WTC11 (cell line): ENCODE data around the gene ZNF570. TPM values are rescaled to one million over a fixed set of nuclear protein-coding genes. Genes with fewer than 3 reads are reported as not detected.

ENCODE experiments used
- ATAC-seq: fragments of 200-7000 bp; cut with Tn5 transposase; 2 replicates; pipeline ENCODE4 v1.10.0; 2021; ENCODE audit warnings: mild to moderate bottlenecking, moderate library complexity
- CTCF ChIA-PET: fragments of 300-600 bp; sonication (Branson Sonifier 250); formaldehyde crosslinking; loops from one replicate; lab custom pipeline; 2021; ENCODE audit warnings: antibody characterized with exemption; lab: Charles Lee
- POLR2A ChIA-PET: fragments of 350-600 bp; sonication (Branson Sonifier 250); formaldehyde crosslinking; loops from one replicate; lab custom pipeline; 2021; ENCODE audit warnings: antibody characterized with exemption; lab: Charles Lee
- DNase-seq: peaks from one replicate; pipeline ENCODE4 v3.0.0; 2021; ENCODE audit warnings: low spot score
- H3K27ac Mint-ChIP-seq: 2 replicates; pipeline ENCODE4 v1.8.0; 2021; ENCODE audit warnings: mixed read lengths
- H3K27me3 Mint-ChIP-seq: 2 replicates; pipeline ENCODE4 v1.8.0; 2021; ENCODE audit warnings: low read depth, mild to moderate bottlenecking, moderate library complexity, mixed read lengths
- H3K36me3 Mint-ChIP-seq: 2 replicates; pipeline ENCODE4 v1.8.0; 2021; ENCODE audit warnings: mixed read lengths
- H3K4me1 Mint-ChIP-seq: 2 replicates; pipeline ENCODE4 v1.8.0; 2022; ENCODE audit warnings: mixed read lengths
- H3K4me3 Mint-ChIP-seq: 2 replicates; pipeline ENCODE4 v1.8.0; 2021; ENCODE audit warnings: mild to moderate bottlenecking, moderate library complexity, mixed read lengths
- H3K9me3 Mint-ChIP-seq: 2 replicates; pipeline ENCODE4 v1.8.0; 2021; ENCODE audit warnings: mixed read lengths
- AFF4 ChIP-seq: sonication (generic); formaldehyde crosslinking; IDR thresholded peaks from 2 replicates; pipeline ENCODE4 v1.8.1; 2023; ENCODE audit warnings: mild to moderate bottlenecking, missing genetic modification reagents, borderline replicate concordance
- CBFB ChIP-seq: sonication (generic); formaldehyde crosslinking; IDR thresholded peaks from 2 replicates; pipeline ENCODE4 v1.8.1; 2022; ENCODE audit warnings: mild to moderate bottlenecking, low read depth, missing genetic modification reagents
- CREM ChIP-seq: sonication (generic); formaldehyde crosslinking; IDR thresholded peaks from 2 replicates; pipeline ENCODE4 v1.8.1; 2022; ENCODE audit warnings: mild to moderate bottlenecking, missing genetic modification reagents, moderate library complexity
- ELF4 ChIP-seq: sonication (generic); formaldehyde crosslinking; IDR thresholded peaks from 2 replicates; pipeline ENCODE4 v1.8.1; 2022; ENCODE audit warnings: low read depth, mild to moderate bottlenecking, moderate library complexity, missing genetic modification reagents
- GABPB1 ChIP-seq: sonication (generic); formaldehyde crosslinking; IDR thresholded peaks from 2 replicates; pipeline ENCODE4 v1.8.1; 2023; ENCODE audit warnings: mild to moderate bottlenecking, missing genetic modification reagents
- GTF2I ChIP-seq: fragments of 250-450 bp; sonication (Bioruptor Pico); conservative IDR thresholded peaks from 2 replicates; pipeline ENCODE4 v1.4.0; 2021; ENCODE audit warnings: mild to moderate bottlenecking
- IRF1 ChIP-seq: sonication (generic); formaldehyde crosslinking; IDR thresholded peaks from 2 replicates; pipeline ENCODE4 v1.8.0; 2023; ENCODE audit warnings: missing genetic modification reagents
- JAZF1 ChIP-seq: fragments of 250-450 bp; sonication (Bioruptor Pico); IDR thresholded peaks from 2 replicates; pipeline ENCODE4 v1.9.0; 2021; ENCODE audit warnings: moderate library complexity, mild to moderate bottlenecking, inconsistent platforms
- MYBL2 ChIP-seq: sonication (generic); formaldehyde crosslinking; IDR thresholded peaks from 2 replicates; pipeline ENCODE4 v1.8.1; 2023; ENCODE audit warnings: mild to moderate bottlenecking, moderate library complexity, missing genetic modification reagents
- PRRX2 ChIP-seq: fragments of 250-450 bp; sonication (Bioruptor Pico); IDR thresholded peaks from 2 replicates; pipeline ENCODE4 v1.8.0; 2021; ENCODE audit warnings: mild to moderate bottlenecking
- SMAD3 ChIP-seq: sonication (generic); formaldehyde crosslinking; IDR thresholded peaks from 2 replicates; pipeline ENCODE4 v1.8.0; 2022; ENCODE audit warnings: missing genetic modification reagents, mild to moderate bottlenecking, borderline replicate concordance
- USF1 ChIP-seq: sonication (generic); formaldehyde crosslinking; IDR thresholded peaks from 2 replicates; pipeline ENCODE4 v1.8.0; 2022; ENCODE audit warnings: mild to moderate bottlenecking, missing genetic modification reagents
- ZNF138 ChIP-seq: sonication (generic); formaldehyde crosslinking; conservative IDR thresholded peaks from 2 replicates; pipeline ENCODE4 v1.8.1; 2022; ENCODE audit warnings: mild to moderate bottlenecking, moderate library complexity, missing genetic modification reagents
- ZNF396 ChIP-seq: fragments of 250-450 bp; sonication (Bioruptor Pico); IDR thresholded peaks from 2 replicates; pipeline ENCODE4 v1.8.0; 2021; ENCODE audit warnings: mild to moderate bottlenecking, moderate library complexity, borderline replicate concordance
- total RNA-seq: library from RNA; stranded (reverse); gene quantifications from 3 replicates; pipeline ENCODE4 v1.2.3, GENCODE V29; 2021
- TF ChIP-seq, protein P1 (sequence below): sonication (generic); formaldehyde crosslinking; conservative IDR thresholded peaks from 2 replicates; pipeline ENCODE4 v1.8.1; 2023; ENCODE audit warnings: mild to moderate bottlenecking, low read depth, missing genetic modification reagents, moderate library complexity
- TF ChIP-seq, protein P2 (sequence below): sonication (generic); formaldehyde crosslinking; IDR thresholded peaks from 2 replicates; pipeline ENCODE4 v1.8.1; 2023; ENCODE audit warnings: mild to moderate bottlenecking, missing genetic modification reagents
- TF ChIP-seq, protein P3 (sequence below): sonication (generic); formaldehyde crosslinking; IDR thresholded peaks from 2 replicates; pipeline ENCODE4 v1.8.1; 2023; ENCODE audit warnings: mild to moderate bottlenecking, missing genetic modification reagents, moderate library complexity
- TF ChIP-seq, protein P4 (sequence below): sonication (generic); formaldehyde crosslinking; IDR thresholded peaks from 2 replicates; pipeline ENCODE4 v1.8.1; 2023; ENCODE audit warnings: mild to moderate bottlenecking, missing genetic modification reagents

The ZNF570 gene
- total RNA-seq, 1 experiment from 2014 or later, result 7.2 TPM

- TF ChIP-seq, protein P1, sequence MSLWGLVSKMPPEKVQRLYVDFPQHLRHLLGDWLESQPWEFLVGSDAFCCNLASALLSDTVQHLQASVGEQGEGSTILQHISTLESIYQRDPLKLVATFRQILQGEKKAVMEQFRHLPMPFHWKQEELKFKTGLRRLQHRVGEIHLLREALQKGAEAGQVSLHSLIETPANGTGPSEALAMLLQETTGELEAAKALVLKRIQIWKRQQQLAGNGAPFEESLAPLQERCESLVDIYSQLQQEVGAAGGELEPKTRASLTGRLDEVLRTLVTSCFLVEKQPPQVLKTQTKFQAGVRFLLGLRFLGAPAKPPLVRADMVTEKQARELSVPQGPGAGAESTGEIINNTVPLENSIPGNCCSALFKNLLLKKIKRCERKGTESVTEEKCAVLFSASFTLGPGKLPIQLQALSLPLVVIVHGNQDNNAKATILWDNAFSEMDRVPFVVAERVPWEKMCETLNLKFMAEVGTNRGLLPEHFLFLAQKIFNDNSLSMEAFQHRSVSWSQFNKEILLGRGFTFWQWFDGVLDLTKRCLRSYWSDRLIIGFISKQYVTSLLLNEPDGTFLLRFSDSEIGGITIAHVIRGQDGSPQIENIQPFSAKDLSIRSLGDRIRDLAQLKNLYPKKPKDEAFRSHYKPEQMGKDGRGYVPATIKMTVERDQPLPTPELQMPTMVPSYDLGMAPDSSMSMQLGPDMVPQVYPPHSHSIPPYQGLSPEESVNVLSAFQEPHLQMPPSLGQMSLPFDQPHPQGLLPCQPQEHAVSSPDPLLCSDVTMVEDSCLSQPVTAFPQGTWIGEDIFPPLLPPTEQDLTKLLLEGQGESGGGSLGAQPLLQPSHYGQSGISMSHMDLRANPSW (CRISPR knock-in tag), result no peak
- TF ChIP-seq IRF1 (CRISPR knock-in tag) (no peak), GABPB1 (CRISPR knock-in tag) (0 out of 2 replicates have a peak, but pooled peaks have one; percentile 52), ZNF138 (CRISPR knock-in tag) (no peak), GTF2I (CRISPR knock-in tag) (no peak), ZNF396 (CRISPR knock-in tag) (no peak), ELF4 (no peak), CBFB (CRISPR knock-in tag) (no peak), AFF4 (CRISPR knock-in tag) (no peak)
- TF ChIP-seq, protein P2, sequence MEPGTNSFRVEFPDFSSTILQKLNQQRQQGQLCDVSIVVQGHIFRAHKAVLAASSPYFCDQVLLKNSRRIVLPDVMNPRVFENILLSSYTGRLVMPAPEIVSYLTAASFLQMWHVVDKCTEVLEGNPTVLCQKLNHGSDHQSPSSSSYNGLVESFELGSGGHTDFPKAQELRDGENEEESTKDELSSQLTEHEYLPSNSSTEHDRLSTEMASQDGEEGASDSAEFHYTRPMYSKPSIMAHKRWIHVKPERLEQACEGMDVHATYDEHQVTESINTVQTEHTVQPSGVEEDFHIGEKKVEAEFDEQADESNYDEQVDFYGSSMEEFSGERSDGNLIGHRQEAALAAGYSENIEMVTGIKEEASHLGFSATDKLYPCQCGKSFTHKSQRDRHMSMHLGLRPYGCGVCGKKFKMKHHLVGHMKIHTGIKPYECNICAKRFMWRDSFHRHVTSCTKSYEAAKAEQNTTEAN, result no peak
- TF ChIP-seq, all 79 proteins: peak for 12
Observed at GRCh38 chr19:37468961-37469777, at the start of gene ZNF570 (continued).

- ChIA-PET POLR2A (no interaction called here), CTCF (no interaction called here)
- Mint-ChIP-seq H3K4me1 (no peaks in the 10 kb centered on the region), H3K4me3 (no peak overlapping the region), H3K36me3 (peaks cover 85% of the 10 kb centered on the region), H3K27ac (no peak overlapping the region), H3K27me3 (peaks cover 4% of the 10 kb centered on the region), H3K9me3 (peaks cover 89% of the 10 kb centered on the region)
- DNase-seq, result no peak
- no peak for ATAC-seq
- TF ChIP-seq CREM (CRISPR knock-in tag), result no peak
- TF ChIP-seq, protein P1 (CRISPR knock-in tag), result no peak
- TF ChIP-seq SMAD3 (CRISPR knock-in tag), result no peak
- no peak for TF ChIP-seq PRRX2 (CRISPR knock-in tag)
- no peak for TF ChIP-seq GTF2I (CRISPR knock-in tag)
- TF ChIP-seq, protein P3, sequence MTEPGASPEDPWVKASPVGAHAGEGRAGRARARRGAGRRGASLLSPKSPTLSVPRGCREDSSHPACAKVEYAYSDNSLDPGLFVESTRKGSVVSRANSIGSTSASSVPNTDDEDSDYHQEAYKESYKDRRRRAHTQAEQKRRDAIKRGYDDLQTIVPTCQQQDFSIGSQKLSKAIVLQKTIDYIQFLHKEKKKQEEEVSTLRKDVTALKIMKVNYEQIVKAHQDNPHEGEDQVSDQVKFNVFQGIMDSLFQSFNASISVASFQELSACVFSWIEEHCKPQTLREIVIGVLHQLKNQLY, result no peak
- TF ChIP-seq ZNF138 (CRISPR knock-in tag), result no peak
- no peak for TF ChIP-seq MYBL2
- TF ChIP-seq JAZF1 (CRISPR knock-in tag), result no peak
- TF ChIP-seq, protein P4, sequence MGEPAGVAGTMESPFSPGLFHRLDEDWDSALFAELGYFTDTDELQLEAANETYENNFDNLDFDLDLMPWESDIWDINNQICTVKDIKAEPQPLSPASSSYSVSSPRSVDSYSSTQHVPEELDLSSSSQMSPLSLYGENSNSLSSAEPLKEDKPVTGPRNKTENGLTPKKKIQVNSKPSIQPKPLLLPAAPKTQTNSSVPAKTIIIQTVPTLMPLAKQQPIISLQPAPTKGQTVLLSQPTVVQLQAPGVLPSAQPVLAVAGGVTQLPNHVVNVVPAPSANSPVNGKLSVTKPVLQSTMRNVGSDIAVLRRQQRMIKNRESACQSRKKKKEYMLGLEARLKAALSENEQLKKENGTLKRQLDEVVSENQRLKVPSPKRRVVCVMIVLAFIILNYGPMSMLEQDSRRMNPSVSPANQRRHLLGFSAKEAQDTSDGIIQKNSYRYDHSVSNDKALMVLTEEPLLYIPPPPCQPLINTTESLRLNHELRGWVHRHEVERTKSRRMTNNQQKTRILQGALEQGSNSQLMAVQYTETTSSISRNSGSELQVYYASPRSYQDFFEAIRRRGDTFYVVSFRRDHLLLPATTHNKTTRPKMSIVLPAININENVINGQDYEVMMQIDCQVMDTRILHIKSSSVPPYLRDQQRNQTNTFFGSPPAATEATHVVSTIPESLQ, result no peak
- no peak for TF ChIP-seq USF1 (CRISPR knock-in tag)
Observed at GRCh38 chr19:37452500-37453245, 16.5 kb upstream of the ZNF570 start.
